Caco-2 (cell line): ENCODE data around the gene SELPLG. TPM values are rescaled to one million over a fixed set of nuclear protein-coding genes. Genes with fewer than 3 reads are reported as not detected.

Experiments
- BruUV-seq: library from RNA; stranded (reverse); fragments of 400-500 nt; replicated peaks from 2 replicates; lab custom pipeline; 2021; lab: Mats Ljungman, UMichigan
- CTCF ChIA-PET: fragments of 300-600 bp; sonication (Branson Sonifier 250); formaldehyde crosslinking; loops from one replicate; lab custom pipeline; 2022; ENCODE audit warnings: antibody characterized with exemption; lab: Charles Lee
- POLR2A ChIA-PET: fragments of 300-600 bp; sonication (Branson Sonifier 250); formaldehyde crosslinking; loops from one replicate; lab custom pipeline; 2022; ENCODE audit warnings: antibody characterized with exemption; lab: Charles Lee
- DNase-seq, 2 experiments: peaks; one replicate each; pipeline versions ENCODE4 v3.0.0 to v3.0.0-alpha.2; 2020 to 2022
- H3K27me3 ChIP-seq: replicated peaks from 2 replicates; pipeline ENCODE4 v1.6.0; 2011; ENCODE audit warnings: low read length; ENCODE audit not compliant: control insufficient read depth, insufficient read depth
- H3K36me3 ChIP-seq: 2 replicates; pipeline ENCODE4 v1.5.1; 2011; ENCODE audit warnings: low read length; ENCODE audit not compliant: control insufficient read depth, insufficient read depth
- H3K4me1 ChIP-seq: fragments of 250-450 bp; sonication (Bioruptor Pico); 2 replicates; pipeline ENCODE4 v1.5.1; 2020; ENCODE audit warnings: mild to moderate bottlenecking
- H3K4me3 ChIP-seq: 2 replicates; pipeline ENCODE4 v1.5.1; 2011; ENCODE audit warnings: low read depth, mild to moderate bottlenecking, control low read depth, low read length
- H3K9me3 ChIP-seq: fragments of 250-450 bp; sonication (Bioruptor Pico); 2 replicates; pipeline ENCODE4 v1.5.1; 2020; ENCODE audit warnings: mild to moderate bottlenecking, moderate library complexity
- H3K27ac Mint-ChIP-seq: one replicate; pipeline ENCODE4 v1.8.0; 2022; ENCODE audit warnings: mixed read lengths; ENCODE audit not compliant: unreplicated experiment
- H3K27me3 Mint-ChIP-seq: one replicate; pipeline ENCODE4 v1.8.0; 2022; ENCODE audit warnings: mixed read lengths; ENCODE audit not compliant: insufficient read depth, unreplicated experiment
- H3K36me3 Mint-ChIP-seq: one replicate; pipeline ENCODE4 v1.8.0; 2022; ENCODE audit warnings: mild to moderate bottlenecking, mixed read lengths; ENCODE audit not compliant: insufficient read depth, unreplicated experiment
- H3K4me1 Mint-ChIP-seq: one replicate; pipeline ENCODE4 v1.8.0; 2022; ENCODE audit warnings: low read depth, mixed read lengths; ENCODE audit not compliant: unreplicated experiment
- H3K4me3 Mint-ChIP-seq: one replicate; pipeline ENCODE4 v1.8.0; 2022; ENCODE audit warnings: mild to moderate bottlenecking, moderate library complexity, mixed read lengths; ENCODE audit not compliant: unreplicated experiment
- H3K9me3 Mint-ChIP-seq: one replicate; pipeline ENCODE4 v1.8.0; 2022; ENCODE audit warnings: mixed read lengths; ENCODE audit not compliant: unreplicated experiment
- CTCF ChIP-seq, 2 experiments: fragments of 200-600 bp in 1 of 2; IDR thresholded peaks; 1 replicate in 1 of 2; 2 replicates in 1 of 2; pipeline versions ENCODE4 v1.5.1 to v1.8.0; 2011 to 2022; ENCODE audit warnings: antibody characterized with exemption in 1 of 2, control low read depth in 1 of 2, inconsistent platforms in 1 of 2, low read depth in 1 of 2, low read length in 1 of 2, mild to moderate bottlenecking in 1 of 2, moderate library complexity in 1 of 2; ENCODE audit not compliant: insufficient read depth in 1 of 2, severe bottlenecking in 1 of 2, unreplicated experiment in 1 of 2
- intact Hi-C: fragments of 100-400 bp; cut with micrococcal nuclease; formaldehyde crosslinking; loops from one replicate; pipeline ENCODE4 v1.10.0; 2022; ENCODE audit not compliant: unreplicated experiment
- total RNA-seq: library from RNA; stranded (reverse); gene quantifications from 2 replicates; pipeline ENCODE4 v1.2.3, GENCODE V29; 2022

The SELPLG gene
- total RNA-seq, 1 experiment from 2014 or later, result 0.23 TPM

GRCh38 chr12:108618079-108618952 lies 15.4 kb downstream of the SELPLG start:
- Histone ChIP-seq H3K4me1 (no peaks in the 10 kb centered on the region; the same call in 1 of the 2 replicates), H3K27me3 (no peaks in the 10 kb centered on the region), H3K36me3 (no peaks in the 10 kb centered on the region), H3K4me3 (no peak overlapping the region), H3K9me3 (no peaks in the 10 kb centered on the region)
- H3K36me3 Mint-ChIP-seq, result no peaks in the 10 kb centered on the region
- no peaks in the 10 kb centered on the region for H3K9me3 Mint-ChIP-seq
- H3K27ac Mint-ChIP-seq, result no peak overlapping the region
- CTCF ChIA-PET, result interaction anchor here (0.9 to 1.5 kb wide), 4 partner anchors 25 to 56 kb away, joined by 3 to 8 read pairs (median 3); partner anchors contain the start of gene ISCU
- POLR2A ChIA-PET, result interaction anchor here (0.7 kb wide), 2 partner anchors 56 to 715 kb away, joined by 3 read pairs; partner anchors contain the start of gene ISCU
- H3K4me1 Mint-ChIP-seq, result peaks cover 9% of the 10 kb centered on the region
- H3K4me3 Mint-ChIP-seq, result no peak overlapping the region
- TF ChIP-seq CTCF (IDR thresholded peaks at IDR 0.05; ENCODE audit: insufficient read depth in 1 of 2, low read depth in 1 of 2, low read length in 1 of 2, severe bottlenecking in 1 of 2, unreplicated experiment in 1 of 2), result peak; percentile 89 to 94
- DNase-seq, result peak; percentile 71 to 86
- intact Hi-C loops, result loop anchor here (1.0 kb wide), 2 partner anchors 48 to 55 kb away; no protein-coding TSS in a partner anchor
- H3K27me3 Mint-ChIP-seq, result peaks cover 7% of the 10 kb centered on the region
- BruUV-seq, result no TSS peak

DNA sequence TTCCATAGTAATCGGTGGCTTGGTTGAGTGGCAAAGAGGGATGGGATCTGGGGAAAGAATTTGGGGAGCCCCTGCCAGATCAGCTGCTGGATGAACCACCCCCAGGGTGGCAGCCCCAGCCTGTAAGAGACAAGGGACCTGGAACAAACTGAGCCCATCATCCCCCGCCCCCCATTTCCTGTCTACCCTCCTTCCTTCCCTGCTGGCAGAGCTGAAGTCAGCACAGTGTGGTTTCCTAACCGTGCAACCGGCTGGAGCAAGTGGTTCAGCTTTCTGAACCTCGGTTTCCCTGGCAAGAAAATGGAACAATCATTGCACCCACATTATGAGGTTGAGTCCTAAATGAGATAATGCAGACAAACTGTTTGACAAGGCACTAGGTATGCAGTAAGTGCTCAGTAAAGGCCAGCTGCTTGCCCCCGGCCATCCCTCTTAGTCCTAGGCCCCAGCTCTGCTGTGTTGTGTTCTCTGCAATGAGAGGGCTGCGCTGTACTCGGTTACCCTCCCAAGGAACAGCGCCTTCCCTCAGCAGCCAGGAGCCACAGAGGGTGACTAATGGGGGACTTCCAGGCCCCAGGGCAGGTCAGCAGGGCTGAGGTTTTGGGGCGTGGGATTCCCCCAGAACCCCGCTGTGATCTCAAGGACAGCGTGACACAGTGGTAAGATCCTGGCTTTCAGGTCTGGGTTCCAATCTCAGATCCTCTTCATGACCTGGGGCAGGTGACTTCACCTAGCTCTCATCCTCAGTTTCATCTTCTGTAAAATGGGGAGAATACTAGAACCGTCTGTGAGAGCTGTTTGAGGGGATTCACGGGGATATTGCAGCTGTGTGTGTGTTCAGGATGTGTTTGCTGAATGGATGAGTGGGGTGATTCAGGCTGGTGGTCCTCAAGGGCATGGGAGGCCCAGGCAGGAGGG lies 16.5 kb downstream of the SELPLG start:
- CTCF ChIA-PET, result interaction anchor here (0.6 to 1.5 kb wide), 3 partner anchors 18 to 55 kb away, joined by 3 to 8 read pairs (median 6); partner anchors contain the start of gene ISCU
- H3K9me3 Mint-ChIP-seq, result no peaks in the 10 kb centered on the region

More for the DNA sequence above, 16.5 kb downstream of the SELPLG start:
- Histone ChIP-seq H3K36me3 (no peaks in the 10 kb centered on the region), H3K27me3 (no peaks in the 10 kb centered on the region), H3K9me3 (no peaks in the 10 kb centered on the region), H3K4me3 (no peak overlapping the region), H3K4me1 (no peaks in the 10 kb centered on the region; the same call in 1 of the 2 replicates)
- no peak for DNase-seq
- POLR2A ChIA-PET, result no interaction called here
- BruUV-seq, result no TSS peak
- no peak overlapping the region for H3K4me3 Mint-ChIP-seq
- H3K4me1 Mint-ChIP-seq, result peaks cover 9% of the 10 kb centered on the region
- peaks cover 7% of the 10 kb centered on the region for H3K27me3 Mint-ChIP-seq
- no peaks in the 10 kb centered on the region for H3K36me3 Mint-ChIP-seq
- no peak overlapping the region for H3K27ac Mint-ChIP-seq
- TF ChIP-seq CTCF (IDR thresholded peaks at IDR 0.05; ENCODE audit: insufficient read depth in 1 of 2, low read depth in 1 of 2, low read length in 1 of 2, severe bottlenecking in 1 of 2, unreplicated experiment in 1 of 2), result no peak
- intact Hi-C loops, result no loop called here
